H9 (cell line): Measurements from ENCODE around the gene C1orf198. TPM values are rescaled to one million over a fixed set of nuclear protein-coding genes. Genes with fewer than 3 reads are reported as not detected.

Experiments used
- DNase-seq: peaks from one replicate; pipeline ENCODE4 v3.0.0-alpha.2; 2017
- H2AFZ ChIP-seq: one replicate; pipeline ENCODE4 v1.6.1; 2013; ENCODE audit warnings: mild to moderate bottlenecking, low read length, control low read depth, moderate library complexity
- H2AK5ac ChIP-seq: 2 replicates; pipeline ENCODE4 v1.6.1; 2013; ENCODE audit warnings: low read length, control low read depth, mixed read lengths; ENCODE audit not compliant: insufficient read length
- H2BK120ac ChIP-seq: one replicate; pipeline ENCODE4 v1.6.1; 2013; ENCODE audit warnings: low read depth, mild to moderate bottlenecking, low read length, control low read depth, inconsistent platforms; ENCODE audit not compliant: poor library complexity, severe bottlenecking
- H2BK12ac ChIP-seq: 2 replicates; pipeline ENCODE4 v1.6.1; 2013; ENCODE audit warnings: low read length, control low read depth, mixed read lengths, low read depth; ENCODE audit not compliant: insufficient read length
- H2BK15ac ChIP-seq: 2 replicates; pipeline ENCODE4 v1.6.1; 2013; ENCODE audit warnings: low read depth, low read length, control low read depth
- H2BK20ac ChIP-seq: one replicate; pipeline ENCODE4 v1.6.1; 2013; ENCODE audit warnings: low read depth, mild to moderate bottlenecking, low read length, control low read depth, inconsistent platforms; ENCODE audit not compliant: poor library complexity, severe bottlenecking
- H2BK5ac ChIP-seq: 2 replicates; pipeline ENCODE4 v1.6.1; 2013; ENCODE audit warnings: low read length, control low read depth, mixed read lengths; ENCODE audit not compliant: insufficient read length
- H3K14ac ChIP-seq: 2 replicates; pipeline ENCODE4 v1.6.1; 2013; ENCODE audit warnings: low read length, control low read depth; ENCODE audit not compliant: insufficient read depth
- H3K18ac ChIP-seq: 2 replicates; pipeline ENCODE4 v1.6.1; 2013; ENCODE audit warnings: low read depth, mild to moderate bottlenecking, mixed read lengths, low read length, control low read depth; ENCODE audit not compliant: insufficient read length
- H3K23ac ChIP-seq: 2 replicates; pipeline ENCODE4 v1.6.1; 2013; ENCODE audit warnings: low read length, control low read depth, mixed read lengths, low read depth; ENCODE audit not compliant: insufficient read length
- H3K23me2 ChIP-seq: 2 replicates; pipeline ENCODE4 v1.6.1; 2013; ENCODE audit warnings: low read depth, mild to moderate bottlenecking, mixed read lengths, low read length, control low read depth; ENCODE audit not compliant: insufficient read length, poor library complexity, severe bottlenecking
- H3K27ac ChIP-seq: 2 replicates; pipeline ENCODE4 v1.5.1; 2013; ENCODE audit warnings: low read length, control low read depth, mixed read lengths, low read depth; ENCODE audit not compliant: insufficient read length
- H3K27me3 ChIP-seq: 2 replicates; pipeline ENCODE4 v1.6.1; 2013; ENCODE audit warnings: low read length, control low read depth, inconsistent platforms; ENCODE audit not compliant: insufficient read depth
- H3K4ac ChIP-seq: 2 replicates; pipeline ENCODE4 v1.6.1; 2013; ENCODE audit warnings: low read depth, mild to moderate bottlenecking, control low read depth, inconsistent platforms, low read length, moderate library complexity
- H3K4me1 ChIP-seq: 2 replicates; pipeline ENCODE4 v1.6.1; 2013; ENCODE audit warnings: low read length, control low read depth, inconsistent platforms; ENCODE audit not compliant: insufficient read depth
- H3K4me2 ChIP-seq: 2 replicates; pipeline ENCODE4 v1.6.1; 2013; ENCODE audit warnings: low read length, control low read depth, mixed read lengths; ENCODE audit not compliant: insufficient read length, insufficient read depth
- H3K56ac ChIP-seq: 2 replicates; pipeline ENCODE4 v1.6.1; 2013; ENCODE audit warnings: low read depth, mild to moderate bottlenecking, mixed read lengths, low read length, control low read depth; ENCODE audit not compliant: insufficient read length
- H3K79me1 ChIP-seq: 2 replicates; pipeline ENCODE4 v1.6.1; 2013; ENCODE audit warnings: low read depth, mild to moderate bottlenecking, moderate library complexity, low read length, control low read depth, inconsistent platforms; ENCODE audit not compliant: insufficient read depth, poor library complexity, severe bottlenecking
- H3K79me2 ChIP-seq: 2 replicates; pipeline ENCODE4 v1.6.1; 2013; ENCODE audit warnings: low read length, control low read depth, inconsistent platforms; ENCODE audit not compliant: insufficient read depth
- H3K9ac ChIP-seq: 2 replicates; pipeline ENCODE4 v1.6.1; 2013; ENCODE audit warnings: low read length, control low read depth, mixed read lengths; ENCODE audit not compliant: insufficient read length; ENCODE audit errors: extremely low read depth
- H3K9me3 ChIP-seq: one replicate; pipeline ENCODE4 v1.6.1; 2013; ENCODE audit warnings: low read depth, low read length, inconsistent platforms; ENCODE audit not compliant: control insufficient read depth
- H3T11ph ChIP-seq: one replicate; pipeline ENCODE4 v1.6.1; 2013; ENCODE audit warnings: mild to moderate bottlenecking, low read length, control low read depth, inconsistent platforms
- H4K20me1 ChIP-seq: one replicate; pipeline ENCODE4 v1.6.1; 2013; ENCODE audit not compliant: control insufficient read depth, insufficient read length, insufficient read depth
- H4K5ac ChIP-seq: 2 replicates; pipeline ENCODE4 v1.6.1; 2013; ENCODE audit warnings: low read depth, mild to moderate bottlenecking, mixed read lengths, low read length, control low read depth; ENCODE audit not compliant: insufficient read length
- H4K8ac ChIP-seq: replicated peaks from 2 replicates; pipeline ENCODE4 v1.6.1; 2013; ENCODE audit warnings: low read length, control low read depth, mixed read lengths, low read depth; ENCODE audit not compliant: insufficient read length
- H4K91ac ChIP-seq: 2 replicates; pipeline ENCODE4 v1.6.1; 2013; ENCODE audit warnings: low read depth, mild to moderate bottlenecking, moderate library complexity, mixed read lengths, low read length, control low read depth; ENCODE audit not compliant: insufficient read length
- H3K27ac Mint-ChIP-seq, 3 experiments: 2 replicates in 2 of 3; 3 replicates in 1 of 3; pipeline ENCODE4 v1.8.0; 2020 to 2021; ENCODE audit warnings: mixed read lengths in 3 of 3, mild to moderate bottlenecking in 1 of 3, moderate library complexity in 1 of 3
- H3K27me3 Mint-ChIP-seq: 2 replicates; pipeline ENCODE4 v1.8.0; 2021; ENCODE audit warnings: low read depth, mild to moderate bottlenecking, moderate library complexity, mixed read lengths
- H3K36me3 Mint-ChIP-seq, 3 experiments: 2 replicates in 2 of 3; 3 replicates in 1 of 3; pipeline ENCODE4 v1.8.0; 2020 to 2021; ENCODE audit warnings: low read depth in 3 of 3, mixed read lengths in 3 of 3; ENCODE audit not compliant: insufficient read depth in 1 of 3
- H3K4me1 Mint-ChIP-seq, 2 experiments: 2 replicates each; pipeline ENCODE4 v1.8.0; 2020; ENCODE audit warnings: mixed read lengths in 2 of 2
- H3K4me3 Mint-ChIP-seq, 2 experiments: 2 replicates in 1 of 2; 3 replicates in 1 of 2; pipeline ENCODE4 v1.8.0; 2020 to 2021; ENCODE audit warnings: mild to moderate bottlenecking in 2 of 2, mixed read lengths in 2 of 2, moderate library complexity in 1 of 2
- H3K9me3 Mint-ChIP-seq, 2 experiments: 2 replicates in 1 of 2; 3 replicates in 1 of 2; pipeline ENCODE4 v1.8.0; 2020; ENCODE audit warnings: mild to moderate bottlenecking in 2 of 2, mixed read lengths in 2 of 2, moderate library complexity in 1 of 2
- CTCF ChIP-seq: fragments of 200-600 bp; sonication (generic); conservative IDR thresholded peaks from 3 replicates; pipeline ENCODE4 v1.8.0; 2021; ENCODE audit warnings: antibody characterized with exemption, mild to moderate bottlenecking
- WGBS: extraction: QIAGEN DNeasy Blood & Tissue Kit; methylation state at CpG from one replicate; pipeline ENCODE4 v1.1.7; 2013; ENCODE audit warnings: missing lambda C conversion rate, low lambda C conversion rate, mixed read lengths; ENCODE audit not compliant: insufficient read length; ENCODE audit errors: extremely low coverage; 5-methylcytosine and 5-hydroxymethylcytosine counted together
- total RNA-seq: library from RNA; stranded (reverse); gene quantifications from 2 replicates; pipeline ENCODE4 v1.2.1, GENCODE V29; 2021

The C1orf198 gene
- total RNA-seq, 1 experiment from 2014 or later, result 28.9 TPM

DNA sequence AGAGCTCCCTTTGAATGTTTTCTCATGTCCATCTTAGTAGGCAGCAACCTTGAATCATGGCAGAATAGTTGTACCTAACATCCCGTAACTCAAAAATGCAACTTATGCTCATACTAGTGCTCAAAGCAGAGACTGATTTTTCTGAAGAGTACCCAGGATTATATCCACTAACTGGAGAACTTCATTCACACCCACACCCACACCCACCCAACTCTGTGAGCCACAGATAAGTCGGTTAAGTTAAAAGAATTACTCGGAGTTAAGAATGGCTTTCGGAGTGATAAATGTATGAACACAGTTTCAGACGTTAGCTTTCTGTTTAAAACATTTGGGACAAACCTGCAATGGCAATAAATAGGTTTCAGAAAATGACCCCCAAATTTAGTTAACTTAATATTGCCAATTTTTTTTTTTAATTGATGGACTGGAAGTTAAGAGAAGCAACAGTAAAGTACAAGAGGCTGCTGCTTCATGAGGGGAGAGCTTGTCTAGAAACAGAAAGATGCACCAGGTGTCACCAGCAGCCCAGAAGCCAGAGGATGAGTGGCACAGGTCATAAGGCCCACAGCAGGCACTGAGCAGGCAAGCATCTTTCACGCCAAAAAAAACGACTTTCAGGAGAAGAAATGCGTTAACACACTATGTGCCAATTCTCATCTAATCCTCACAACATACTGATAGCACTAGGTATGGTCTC, 48.4 kb upstream of the C1orf198 start:
- no peak overlapping the region for H3K9ac ChIP-seq
- H3K4me2 ChIP-seq, result no peak overlapping the region
- H3K27me3 ChIP-seq, result no peaks in the 10 kb centered on the region
- H2BK120ac ChIP-seq, result no peak overlapping the region
- H3K27me3 Mint-ChIP-seq, result no peaks in the 10 kb centered on the region
- no peak overlapping the region for H3K27ac ChIP-seq
- no peaks in the 10 kb centered on the region for H4K20me1 ChIP-seq
- H2BK12ac ChIP-seq, result no peak overlapping the region
- H3K4me3 Mint-ChIP-seq, result no peak overlapping the region
- H3K23me2 ChIP-seq, result no peaks in the 10 kb centered on the region
- no peak for TF ChIP-seq CTCF
- H3K79me2 ChIP-seq, result no peaks in the 10 kb centered on the region
- H3K18ac ChIP-seq, result no peak overlapping the region
- no peak overlapping the region for H2BK15ac ChIP-seq
- no peak overlapping the region for H4K8ac ChIP-seq
- H4K91ac ChIP-seq, result no peak overlapping the region
- H3K23ac ChIP-seq, result no peak overlapping the region
- H3K79me1 ChIP-seq, result no peaks in the 10 kb centered on the region
- no peak overlapping the region for H2AK5ac ChIP-seq
- no peak overlapping the region for H3K27ac Mint-ChIP-seq
- H3K36me3 Mint-ChIP-seq, result peaks cover 0 to 6% (median 0%) of the 10 kb centered on the region in 3 experiments; a peak in 3 of 7 replicates
- H2BK5ac ChIP-seq, result no peak overlapping the region
- WGBS, result no CpG with 5 or more reads among the region's 8 CpGs
- H2BK20ac ChIP-seq, result no peak overlapping the region
- no peak overlapping the region for H4K5ac ChIP-seq
- no peak overlapping the region for H3K56ac ChIP-seq
- H3K4me1 ChIP-seq, result no peaks in the 10 kb centered on the region
- H3K9me3 Mint-ChIP-seq, result no peaks in the 10 kb centered on the region
- DNase-seq, result no peak
- no peak overlapping the region for H3K4ac ChIP-seq
- no peaks in the 10 kb centered on the region for H3K9me3 ChIP-seq
- no peak overlapping the region for H2AFZ ChIP-seq
- no peak overlapping the region for H3T11ph ChIP-seq
- no peak overlapping the region for H3K14ac ChIP-seq
- H3K4me1 Mint-ChIP-seq, result no peaks in the 10 kb centered on the region
